Measurements from ENCODE around the gene CNKSR1. TPM values are rescaled to one million over a fixed set of nuclear protein-coding genes. Genes with fewer than 3 reads are reported as not detected.

Gene CNKSR1
- total and polyA plus RNA-seq, 2 of the 8 experiments (the other 6 are each of a cell fraction or from before 2014, with no cell fraction given): 13.9 to 14.5 TPM

GRCh38 chr1:26184086-26184485 is 6.8 kb downstream of the CNKSR1 start:
- Histone ChIP-seq H4K5ac (ENCODE audit: insufficient read length, low read depth, low read length) (no peak overlapping the region), H3K4me1 (replicated peaks in 1 of 4; ENCODE audit: control insufficient read depth in 3 of 4, insufficient read depth in 4 of 4, low read length in 3 of 4) (no peaks in the 10 kb centered on the region), H3K79me2 (ENCODE audit: control insufficient read depth in 1 of 2, insufficient read depth in 2 of 2, low read length in 2 of 2) (no peaks in the 10 kb centered on the region), H3K14ac (ENCODE audit: insufficient read length) (no peak overlapping the region), H2BK20ac (ENCODE audit: low read length) (no peak overlapping the region), H2AFZ (ENCODE audit: low read length) (no peak overlapping the region), H3K23me2 (ENCODE audit: low read depth, low read length) (no peaks in the 10 kb centered on the region), H2BK12ac (ENCODE audit: low read depth, low read length) (no peak overlapping the region), H4K20me1 (replicated peaks in 1 of 2; ENCODE audit: control insufficient read depth in 1 of 2, insufficient read depth in 2 of 2, low read length in 2 of 2) (peaks cover 0 to 2% of the 10 kb centered on the region in 2 experiments), H3K9me3 (ENCODE audit: insufficient read depth in 2 of 2, low read depth in 1 of 2, low read length in 1 of 2) (no peaks in the 10 kb centered on the region), H2AK5ac (ENCODE audit: low read depth, low read length) (no peak overlapping the region), H3K56ac (replicated peaks; ENCODE audit: insufficient read length, low read depth, low read length) (no peak overlapping the region), H4K8ac (ENCODE audit: extremely low read depth, insufficient read depth, low read length) (no peak overlapping the region), H2BK15ac (ENCODE audit: low read length) (no peak overlapping the region), H3K4me2 (ENCODE audit: insufficient read depth in 1 of 2, low read depth in 2 of 2, low read length in 2 of 2) (no peak overlapping the region), H4K91ac (replicated peaks; ENCODE audit: insufficient read length, low read length) (no peak overlapping the region), H3K27me3 (replicated peaks in 1 of 4; ENCODE audit: control insufficient read depth in 3 of 4, extremely low read depth in 1 of 4, insufficient read depth in 3 of 4, low read length in 3 of 4) (no peaks in the 10 kb centered on the region), H3K4me3 (ENCODE audit: extremely low read depth in 1 of 4, insufficient read depth in 2 of 4, low read depth in 3 of 4, low read length in 4 of 4) (no peak overlapping the region), H2BK120ac (replicated peaks; ENCODE audit: low read depth, low read length) (no peak overlapping the region), H3K4ac (replicated peaks; ENCODE audit: insufficient read length, low read depth, low read length) (no peak overlapping the region), H3K36me3 (ENCODE audit: control insufficient read depth in 2 of 4, insufficient read depth in 4 of 4, low read length in 3 of 4) (peaks cover 0 to 4% (median 3%) of the 10 kb centered on the region in 4 experiments; a peak in 4 of 8 replicates), H3K23ac (ENCODE audit: insufficient read length) (no peak overlapping the region), H3K79me1 (ENCODE audit: low read depth, low read length) (no peaks in the 10 kb centered on the region), H3K27ac (ENCODE audit: low read depth, low read length) (no peak overlapping the region), H3K9ac (replicated peaks in 1 of 4; ENCODE audit: extremely low read depth in 1 of 4, low read depth in 3 of 4, low read length in 3 of 4) (no peak overlapping the region), H3K18ac (ENCODE audit: extremely low read depth, low read length) (no peak overlapping the region), H2BK5ac (ENCODE audit: low read depth, low read length) (no peak overlapping the region)
- FAIRE-seq (no peak), DNase-seq (ENCODE audit: low read depth in 1 of 2, low spot score in 2 of 2) (no peak)
- TF ChIP-seq JUN (IDR thresholded peaks at IDR 0.05; ENCODE audit: low read depth, low read length): no peak
- no peak for TF ChIP-seq USF2 (IDR thresholded peaks at IDR 0.05; ENCODE audit: low read length)
- TF ChIP-seq TCF12 (IDR thresholded peaks at IDR 0.05; ENCODE audit: low read depth, low read length): no peak
- TF ChIP-seq, protein P1, sequence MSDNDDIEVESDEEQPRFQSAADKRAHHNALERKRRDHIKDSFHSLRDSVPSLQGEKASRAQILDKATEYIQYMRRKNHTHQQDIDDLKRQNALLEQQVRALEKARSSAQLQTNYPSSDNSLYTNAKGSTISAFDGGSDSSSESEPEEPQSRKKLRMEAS (IDR thresholded peaks at IDR 0.05): no peak
- no peak for TF ChIP-seq GABPA (IDR thresholded peaks at IDR 0.05; ENCODE audit: borderline replicate concordance, insufficient read depth, low read length)
- TF ChIP-seq BCL11A (IDR thresholded peaks at IDR 0.05; ENCODE audit: low read depth in 2 of 2, low read length in 2 of 2): no peak
- TF ChIP-seq KDM1A (IDR thresholded peaks at IDR 0.05; ENCODE audit: borderline replicate concordance, low read length): no peak
- TF ChIP-seq POU5F1 (IDR thresholded peaks at IDR 0.05; ENCODE audit: low read depth, low read length): no peak
- ChIA-PET POLR2A (ENCODE audit: partially characterized antibody) (interaction anchor here (0.8 kb wide), 1 partner anchor 21 kb away, joined by 5 read pairs; no protein-coding TSS in a partner anchor), CTCF (ENCODE audit: partially characterized antibody) (interaction anchor here (1.5 to 12.6 kb wide), 3 partner anchors 10 to 137 kb away, joined by 4 to 159 read pairs (median 7); partner anchors contain the start of genes C1orf232, CEP85, CNKSR1 and ZNF593)
- 83% methylated on average over 5 of the region's 7 CpGs; no CpG with 5 or more reads in 1 of the 2 experiments for whole genome bisulfite sequencing, 2 experiments (ENCODE audit: extremely low coverage in 1 of 2, insufficient coverage in 1 of 2, insufficient read length in 1 of 2, insufficient replicate concordance in 2 of 2, low coverage in 1 of 2, low lambda C conversion rate in 2 of 2, missing lambda C conversion rate in 1 of 2)
